ENCODE data around the gene CNIH3. TPM values are rescaled to one million over a fixed set of nuclear protein-coding genes. Genes with fewer than 3 reads are reported as not detected.

CNIH3 gene
- total RNA-seq, 2 donors from 2014 or later, result 0.36 to 7.2 TPM

- 77% methylated on average over 6 of the region's 6 CpGs for WGBS
- Histone ChIP-seq H3K4me3 (no peak overlapping the region), H3K36me3 (no peaks in the 10 kb centered on the region), H3K4me1 (replicated peaks) (no peaks in the 10 kb centered on the region), H3K27ac (no peak overlapping the region), H3K27me3 (replicated peaks; ENCODE audit: insufficient read depth) (no peaks in the 10 kb centered on the region), H3K9me3 (no peaks in the 10 kb centered on the region)
- DNase-seq (ENCODE audit: low spot score), result no peak
- intact Hi-C loops (cut with DNase I), result no loop called here
- no peak for TF ChIP-seq POLR2A (IDR thresholded peaks at IDR 0.05)
- no peak for TF ChIP-seq POLR2AphosphoS5 (IDR thresholded peaks at IDR 0.05)
- no peak for TF ChIP-seq CTCF (IDR thresholded peaks at IDR 0.05)
Measured at GRCh38 chr1:224589006-224589405, 27.1 kb upstream of the CNIH3 start.

GRCh38 chr1:224591326-224591725 lies 24.8 kb upstream of the CNIH3 start:
- TF ChIP-seq POLR2A (IDR thresholded peaks at IDR 0.05) (no peak), CTCF (IDR thresholded peaks at IDR 0.05) (no peak), POLR2AphosphoS5 (IDR thresholded peaks at IDR 0.05) (no peak)
- WGBS, result 59% methylated on average over 1 of the region's 1 CpG
- H3K9me3 ChIP-seq, result no peaks in the 10 kb centered on the region
- H3K36me3 ChIP-seq, result no peaks in the 10 kb centered on the region
- H3K27me3 ChIP-seq (replicated peaks; ENCODE audit: insufficient read depth), result no peaks in the 10 kb centered on the region
- no peak overlapping the region for H3K27ac ChIP-seq
- intact Hi-C loops (cut with DNase I), result no loop called here
- no peak overlapping the region for H3K4me3 ChIP-seq
- no peak for DNase-seq (ENCODE audit: low spot score)
- no peaks in the 10 kb centered on the region for H3K4me1 ChIP-seq (replicated peaks)

- Histone ChIP-seq H3K9me3 (no peaks in the 10 kb centered on the region), H3K27ac (no peak overlapping the region), H3K4me1 (replicated peaks) (no peaks in the 10 kb centered on the region), H3K36me3 (no peaks in the 10 kb centered on the region), H3K4me3 (no peak overlapping the region), H3K27me3 (replicated peaks; ENCODE audit: insufficient read depth) (no peaks in the 10 kb centered on the region)
- intact Hi-C loops (cut with DNase I), result no loop called here
- TF ChIP-seq POLR2AphosphoS5 (IDR thresholded peaks at IDR 0.05) (no peak), POLR2A (IDR thresholded peaks at IDR 0.05) (no peak), CTCF (IDR thresholded peaks at IDR 0.05) (no peak)
- WGBS, result 54% methylated on average over 6 of the region's 6 CpGs
- no peak for DNase-seq (ENCODE audit: low spot score)
Measured at GRCh38 chr1:224592636-224593582, 23.2 kb upstream of the CNIH3 start.

- no peaks in the 10 kb centered on the region for H3K9me3 ChIP-seq
- no peak for TF ChIP-seq CTCF (IDR thresholded peaks at IDR 0.05)
- TF ChIP-seq POLR2A (IDR thresholded peaks at IDR 0.05), result no peak
- TF ChIP-seq POLR2AphosphoS5 (IDR thresholded peaks at IDR 0.05), result no peak
- H3K4me1 ChIP-seq (replicated peaks), result no peaks in the 10 kb centered on the region
- intact Hi-C loops (cut with DNase I), result no loop called here
- WGBS, result 86% methylated on average over 3 of the region's 3 CpGs
- H3K27ac ChIP-seq, result no peak overlapping the region
- H3K27me3 ChIP-seq (replicated peaks; ENCODE audit: insufficient read depth), result no peaks in the 10 kb centered on the region
- H3K4me3 ChIP-seq, result no peak overlapping the region
- no peaks in the 10 kb centered on the region for H3K36me3 ChIP-seq
- DNase-seq (ENCODE audit: low spot score), result no peak
Measured at GRCh38 chr1:224594360-224594759, 21.8 kb upstream of the CNIH3 start.

- intact Hi-C loops (cut with DNase I), result no loop called here
- DNase-seq (ENCODE audit: low spot score), result no peak
- H3K27ac ChIP-seq, result no peak overlapping the region
Measured at GRCh38 chr1:224594851-224595250, 21.3 kb upstream of the CNIH3 start.

More at GRCh38 chr1:224594851-224595250, 21.3 kb upstream of the CNIH3 start:
- no peak for TF ChIP-seq POLR2A (IDR thresholded peaks at IDR 0.05)
- TF ChIP-seq POLR2AphosphoS5 (IDR thresholded peaks at IDR 0.05), result no peak
- TF ChIP-seq CTCF (IDR thresholded peaks at IDR 0.05), result no peak
- no peaks in the 10 kb centered on the region for H3K4me1 ChIP-seq (replicated peaks)
- no peaks in the 10 kb centered on the region for H3K36me3 ChIP-seq
- H3K9me3 ChIP-seq, result no peaks in the 10 kb centered on the region
- no peaks in the 10 kb centered on the region for H3K27me3 ChIP-seq (replicated peaks; ENCODE audit: insufficient read depth)
- no peak overlapping the region for H3K4me3 ChIP-seq
